ENCODE results near the gene ATP5F1A. TPM values are rescaled to one million over a fixed set of nuclear protein-coding genes. Genes with fewer than 3 reads are reported as not detected.

The ATP5F1A gene
- total RNA-seq, result 476 TPM

GRCh38 chr18:46097801-46098615, at the start of gene ATP5F1A:
ATP5F1A (minus strand) TSS chr18:46098296; CDS start chr18:46098231, 65 bp downstream.

GRCh38 chr18:46104128-46104911, 6.2 kb upstream of the ATP5F1A start, which contains the start of gene HAUS1:
HAUS1 (plus strand) TSS chr18:46104385; CDS start chr18:46104412, 27 bp downstream.

GRCh38 chr18:46071653-46072375, 26.3 kb downstream of the ATP5F1A start, which contains the start of gene PSTPIP2:
PSTPIP2 (minus strand) TSS chr18:46072260; CDS start chr18:46072188, 72 bp downstream.

Small RNAs within 50 kb of the gene (small RNA-seq; reads per million reads assigned to genes)
- gene RNU6-1278P (ENCODE audit: low replicate concordance) (not detected), gene RNY4P37 (ENCODE audit: low replicate concordance) (not detected)

Other genes with a start within 250 kb of the ATP5F1A start
- 40.3 TPM for gene EPG5, start 131.0 kb downstream of the ATP5F1A start, total RNA-seq
- gene PSTPIP2, start 26.0 kb downstream of the ATP5F1A start, total RNA-seq, result 9.9 TPM
- 22.0 TPM for gene HAUS1, start 6.1 kb upstream of the ATP5F1A start, total RNA-seq

All from metanephros (tissue), 2 donors.